HG02973 (cell line): ENCODE results near the gene ABCA5.

Experiments
- ATAC-seq: cut with Tn5 transposase; IDR thresholded peaks from one replicate; pipeline ENCODE4 v1.9.1; 2021; ENCODE audit warnings: moderate library complexity; ENCODE audit not compliant: unreplicated experiment

Gene ABCA5

DNA sequence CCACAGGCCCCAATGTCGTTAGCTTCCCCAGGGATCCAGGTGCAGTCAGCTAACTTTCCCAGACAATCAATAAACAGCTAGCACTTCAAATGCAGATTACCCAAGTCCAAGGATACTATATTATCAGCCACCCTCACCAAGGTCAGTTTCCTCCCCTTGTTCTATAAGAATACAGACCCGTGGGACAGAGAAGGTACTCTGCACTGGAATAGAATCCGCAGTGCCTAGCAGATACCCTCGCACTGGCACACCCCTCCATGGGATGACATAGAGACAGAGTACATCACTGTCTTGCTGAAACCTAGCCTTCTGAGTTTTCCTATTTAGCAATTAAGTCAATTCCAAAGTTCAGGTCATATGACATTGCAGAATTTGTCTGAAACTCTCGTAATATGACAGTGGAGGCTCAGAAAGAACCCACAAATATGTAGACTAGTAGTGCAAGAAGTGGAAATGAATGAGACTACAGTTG lies 58.4 kb downstream of the ABCA5 start:
- no peak for ATAC-seq

DNA sequence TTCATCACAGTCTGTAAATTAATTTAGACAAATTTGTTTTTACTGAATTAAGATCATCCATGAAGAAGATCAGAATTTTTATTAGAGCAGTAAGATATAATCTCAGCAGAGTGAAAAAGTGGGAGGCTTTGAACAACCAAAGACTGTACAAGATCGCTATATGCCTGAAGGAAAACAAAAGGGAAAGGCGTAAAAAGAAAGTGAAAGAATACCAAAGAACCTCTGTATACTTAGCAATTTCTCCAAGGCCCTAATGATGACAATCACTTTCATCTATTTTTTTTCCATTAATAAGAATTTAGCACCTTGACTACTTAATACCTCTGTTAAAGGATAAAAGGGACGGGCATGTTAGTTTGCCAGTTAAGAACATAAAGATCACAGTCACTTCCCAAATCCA lies 59.7 kb downstream of the ABCA5 start:
- ATAC-seq = no peak

DNA sequence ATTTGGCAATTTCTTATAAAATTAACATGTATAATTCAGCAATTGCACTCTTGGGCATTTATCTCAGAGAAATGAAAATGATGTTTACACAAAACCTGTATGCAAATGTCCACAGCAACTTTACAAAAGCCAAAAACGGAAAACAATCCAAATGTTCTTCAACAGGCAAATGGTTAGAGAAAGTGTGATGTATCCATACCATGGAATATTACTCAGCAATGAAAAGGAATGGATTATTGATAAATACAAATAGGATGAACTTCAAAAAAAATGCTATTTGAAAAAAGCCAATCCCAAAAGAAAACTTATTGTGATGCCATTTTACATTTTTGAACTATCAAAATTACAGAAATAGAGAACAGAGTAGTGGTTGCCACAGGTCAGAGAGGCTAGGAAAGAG lies 61.1 kb downstream of the ABCA5 start:
- no peak for ATAC-seq

DNA sequence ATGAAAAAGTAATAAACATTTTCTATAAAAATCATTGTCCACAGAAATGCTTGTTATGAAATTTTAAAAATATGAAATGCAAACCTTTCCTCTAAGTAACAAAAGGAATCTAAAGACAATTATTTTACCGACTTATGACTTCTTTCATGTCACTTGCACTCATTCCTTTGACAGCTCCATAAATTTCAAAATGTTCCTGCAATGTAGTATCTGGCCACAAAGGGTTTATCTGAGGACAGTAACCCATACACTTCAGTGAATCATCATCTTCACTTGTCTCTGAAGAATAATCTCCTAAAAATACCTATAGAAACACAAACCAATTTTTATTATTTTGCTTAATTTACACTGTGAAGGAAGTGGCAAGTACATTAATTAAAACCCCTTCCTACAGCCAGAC lies 72.7 kb downstream of the ABCA5 start:
- ATAC-seq = no peak

DNA sequence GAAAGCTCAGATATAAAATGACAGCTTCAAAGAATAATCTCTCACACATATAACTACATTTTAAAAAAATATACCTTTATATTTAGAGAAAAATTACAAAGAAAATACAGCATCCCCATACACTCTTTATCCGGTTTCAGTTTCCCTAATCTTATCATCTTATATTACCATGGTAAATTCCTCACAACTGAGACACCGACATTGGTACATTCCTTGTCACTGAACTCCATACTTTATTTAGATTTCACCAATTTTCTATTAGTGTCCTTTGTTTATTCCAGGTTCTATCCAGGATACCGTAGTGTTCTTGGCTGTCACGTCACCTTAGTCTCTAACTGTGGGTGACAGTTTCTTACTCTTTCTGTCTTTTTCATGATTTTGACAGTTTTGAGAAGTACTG lies 76.3 kb downstream of the ABCA5 start:
- no peak for ATAC-seq

DNA sequence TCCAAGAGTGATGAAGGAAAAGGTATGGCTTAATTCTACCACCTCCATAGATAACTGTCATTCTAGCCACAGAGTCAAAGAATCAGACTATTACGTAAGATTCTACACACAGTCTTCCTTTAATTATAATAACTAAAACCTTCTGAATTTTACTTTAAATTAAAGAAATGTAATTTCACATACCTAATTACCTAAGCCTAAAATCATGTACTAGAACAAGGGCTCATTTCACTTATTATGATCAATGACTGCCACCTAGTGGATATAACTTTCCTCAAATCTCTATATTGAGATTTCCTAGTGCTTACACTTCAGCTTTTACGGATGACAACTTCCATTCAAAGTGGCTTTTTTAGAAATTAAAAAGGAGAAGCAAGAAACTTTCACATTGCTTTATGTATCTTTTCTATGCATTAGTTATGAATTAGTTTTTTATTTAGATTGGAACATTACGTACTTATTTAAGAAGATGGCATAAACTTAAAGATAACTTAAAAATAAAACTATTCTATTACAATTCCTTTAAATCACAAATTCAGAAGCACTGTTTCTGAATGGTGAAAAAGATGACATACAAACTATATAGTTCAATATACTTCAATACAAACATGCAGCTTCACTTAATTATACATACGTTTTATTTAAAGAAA lies 80.1 kb downstream of the ABCA5 start:
- no peak for ATAC-seq

DNA sequence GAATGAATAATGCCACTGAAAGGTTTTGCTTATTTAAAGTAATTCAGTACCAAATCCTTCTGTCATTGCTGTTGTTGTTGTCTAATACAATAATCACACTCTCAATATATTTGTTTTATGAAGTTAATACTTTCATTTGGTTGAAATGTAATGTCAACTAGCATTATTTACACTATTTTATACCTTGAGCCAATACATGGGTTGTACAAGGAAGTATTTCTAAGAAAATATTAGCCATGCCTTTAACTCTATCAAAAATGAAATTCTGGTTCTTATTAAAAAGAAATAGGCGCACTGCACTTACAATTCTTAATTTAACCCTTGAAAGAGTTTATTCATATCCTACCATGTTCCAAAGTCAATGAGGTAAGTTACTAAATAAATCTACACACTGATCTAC lies 80.7 kb downstream of the ABCA5 start:
- no peak for ATAC-seq

DNA sequence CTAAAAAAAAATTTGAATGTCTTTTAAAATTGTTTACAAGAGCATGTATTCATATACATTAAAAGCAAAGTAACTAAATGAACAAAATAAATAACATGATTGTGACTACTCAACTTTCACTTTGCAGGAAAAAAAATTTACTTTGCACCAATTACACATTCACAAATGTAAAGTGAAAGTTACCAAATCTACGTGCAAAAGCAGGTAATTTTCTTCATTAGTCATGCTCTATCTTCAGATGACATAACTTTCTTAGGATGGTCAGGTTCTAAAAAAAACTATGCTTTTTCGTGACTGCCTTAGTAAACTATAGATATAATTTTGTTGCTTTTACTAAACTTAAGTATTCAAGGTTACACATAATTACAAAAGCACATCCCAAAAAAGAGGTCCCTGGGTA lies 81.3 kb downstream of the ABCA5 start:
- no peak for ATAC-seq

DNA sequence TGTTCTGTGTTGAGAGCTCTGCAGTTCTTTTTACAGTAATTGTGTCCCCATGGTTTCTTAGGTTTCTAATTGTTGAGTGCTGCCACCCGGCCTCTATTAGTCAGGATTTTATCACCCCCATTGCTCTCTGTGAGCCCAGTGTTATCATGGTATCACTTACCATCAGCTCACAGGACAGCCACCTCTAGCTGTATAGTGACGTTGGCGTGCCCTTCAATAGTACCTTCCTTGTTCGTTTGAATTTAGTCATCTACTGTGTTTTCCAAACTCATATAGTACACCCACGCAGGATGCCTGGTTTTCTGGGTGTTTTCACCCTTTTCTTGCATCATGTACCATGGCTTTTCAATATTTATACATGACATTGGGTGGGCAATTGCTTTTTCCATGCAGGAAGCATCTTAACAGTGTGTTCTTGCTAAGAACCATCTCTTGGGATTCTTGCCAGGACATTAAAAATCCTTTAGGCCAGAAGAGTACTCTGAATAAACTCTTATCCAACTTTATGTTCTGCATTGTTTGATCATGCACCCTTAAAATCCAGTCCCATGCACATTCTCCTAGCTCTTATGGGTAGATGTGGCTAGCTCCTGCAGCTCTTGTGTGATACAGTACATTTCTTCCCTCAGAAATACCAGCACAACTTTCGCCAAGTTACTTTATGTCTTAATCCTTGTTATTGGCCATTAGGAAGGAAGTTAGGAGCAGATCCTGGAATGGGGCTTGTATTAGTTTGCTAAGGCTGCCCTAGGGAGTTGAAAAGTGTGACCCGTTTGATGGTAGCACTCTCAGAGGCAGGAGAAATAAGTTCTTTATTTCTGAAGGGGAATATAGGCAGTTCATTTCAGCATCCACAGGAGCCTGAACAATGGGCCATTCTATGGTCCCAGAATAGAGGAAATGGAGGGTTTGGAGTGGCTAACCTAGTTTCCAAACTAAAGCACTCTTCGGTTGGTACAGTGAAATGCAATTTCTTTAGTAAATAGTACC lies 87.0 kb downstream of the ABCA5 start:
- no peak for ATAC-seq

DNA sequence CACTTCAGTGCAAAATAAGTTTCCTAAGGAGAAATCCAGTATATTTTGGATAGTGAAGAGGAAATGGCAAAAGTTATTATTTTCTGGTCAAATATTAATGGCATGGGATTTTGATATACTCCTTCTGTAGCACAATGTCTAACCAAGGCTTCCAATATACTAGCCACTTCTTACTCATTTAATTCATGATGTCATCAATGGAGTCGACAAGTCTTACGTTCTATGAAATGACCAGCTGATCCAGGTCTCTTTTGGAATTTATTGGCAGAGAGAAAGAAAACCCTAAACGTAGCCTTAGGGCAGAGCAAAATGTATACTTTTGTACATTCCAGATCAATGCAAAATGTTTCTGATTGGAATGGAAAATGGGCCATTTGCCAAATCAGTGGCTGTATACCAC lies 90.0 kb downstream of the ABCA5 start:
- no peak for ATAC-seq

DNA sequence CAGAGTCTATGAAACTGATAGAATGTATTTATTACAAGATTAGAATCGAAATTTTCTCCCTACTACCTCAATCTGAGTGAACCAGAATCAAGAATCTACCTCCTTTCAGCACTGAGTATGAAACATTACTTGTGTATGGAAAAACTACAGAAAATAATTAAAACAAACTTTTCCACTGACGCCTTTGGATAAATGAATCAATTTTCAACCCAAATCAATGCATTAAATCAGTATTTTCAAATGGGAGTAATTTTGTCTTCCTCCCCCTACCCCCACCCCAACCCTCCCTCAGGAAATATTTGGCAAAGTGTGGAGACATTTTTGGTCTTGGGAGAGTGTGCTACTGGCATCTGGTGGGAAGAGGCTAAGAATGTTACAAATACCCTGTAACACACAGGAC lies 90.5 kb downstream of the ABCA5 start:
- no peak for ATAC-seq

DNA sequence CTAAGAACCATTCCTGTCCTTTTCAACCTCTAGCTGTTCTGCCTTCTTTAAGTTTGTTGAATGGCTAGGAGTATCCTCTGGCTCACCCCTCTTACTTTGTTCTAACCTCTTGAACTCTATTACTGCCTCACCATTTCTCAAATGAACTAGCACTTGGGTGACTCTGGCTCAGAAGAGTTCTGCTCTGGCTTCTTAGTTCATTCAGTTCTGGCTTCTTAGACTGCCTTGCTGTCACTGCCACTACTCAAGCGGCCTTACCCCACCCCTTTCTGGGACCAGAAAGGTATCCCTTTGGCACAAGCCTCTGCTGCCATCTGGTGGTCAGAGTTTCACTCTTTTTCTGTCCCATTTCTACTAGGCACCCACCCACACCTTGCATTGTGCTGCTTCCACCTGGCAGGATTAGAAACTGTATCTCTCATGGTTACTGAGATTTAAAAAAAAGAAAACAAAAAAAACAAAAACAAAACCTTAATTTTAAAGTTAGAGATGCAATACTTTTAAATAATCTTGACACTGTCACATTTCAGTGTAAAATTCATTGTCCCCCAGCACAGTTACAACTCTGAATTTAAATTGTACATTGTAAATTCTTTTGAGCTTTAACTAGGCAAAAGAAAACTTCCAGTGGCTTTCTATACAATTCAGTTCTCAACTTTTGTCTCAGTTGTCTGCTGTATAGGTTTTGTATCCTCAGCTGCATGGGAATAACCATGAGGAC lies 91.4 kb downstream of the ABCA5 start:
- ATAC-seq = peak; percentile 94

DNA sequence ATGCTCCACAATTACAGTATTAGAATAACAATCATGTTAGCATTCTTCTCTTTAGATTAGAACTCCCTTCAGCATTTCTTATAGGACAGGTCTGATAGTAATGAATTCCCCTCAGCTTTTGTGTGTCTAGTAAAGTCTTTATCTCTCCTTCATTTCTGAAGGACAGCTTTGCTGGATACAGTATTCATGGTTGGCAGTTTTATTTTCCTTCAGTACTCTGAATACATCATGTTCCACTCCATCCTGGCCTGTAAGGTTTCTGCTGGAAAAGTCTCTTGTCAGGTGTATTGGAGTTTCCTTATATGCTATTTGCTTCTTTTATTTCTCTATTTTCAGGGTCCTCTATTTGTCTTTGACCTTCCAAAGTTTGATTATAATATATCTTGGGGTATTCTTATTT lies 94.3 kb downstream of the ABCA5 start:
- ATAC-seq = no peak

DNA sequence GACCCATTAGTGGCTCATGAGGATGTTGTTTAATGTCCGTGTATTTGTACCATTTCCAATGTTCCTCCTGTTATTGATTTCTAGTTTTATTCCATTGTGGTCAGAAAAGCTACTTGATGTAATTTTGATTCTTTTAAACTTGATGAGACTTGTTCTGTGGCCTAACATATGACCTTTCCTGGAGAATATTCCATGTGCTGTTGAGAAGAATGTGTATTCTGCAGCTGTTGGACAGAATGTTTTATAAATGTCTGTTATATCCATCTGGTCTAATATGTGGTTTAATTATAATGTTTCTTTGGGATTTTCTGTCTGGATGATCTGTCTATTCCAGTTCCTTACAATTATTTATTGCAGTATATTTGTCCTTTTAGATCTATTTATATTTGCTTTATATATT lies 95.4 kb downstream of the ABCA5 start:
- ATAC-seq = no peak

DNA sequence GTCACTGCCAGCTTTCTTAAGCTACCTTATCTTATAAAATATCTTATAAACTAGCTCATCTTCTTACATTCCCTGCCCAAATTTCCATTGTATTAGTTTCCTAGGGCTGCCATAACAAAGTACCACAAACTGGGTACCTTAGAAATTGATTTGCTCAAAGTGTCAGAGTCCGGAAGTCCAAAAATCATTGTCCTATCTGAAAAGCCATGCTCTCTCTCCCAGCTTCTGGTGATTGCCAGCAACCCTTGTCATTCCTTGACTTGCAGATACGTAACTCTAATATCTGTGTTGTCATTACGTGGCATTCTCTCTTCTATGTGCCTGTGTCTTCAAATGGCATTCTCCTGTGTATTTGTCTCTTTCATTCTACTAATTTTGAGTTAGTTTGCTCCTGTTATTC lies 96.0 kb downstream of the ABCA5 start:
- ATAC-seq = no peak

DNA sequence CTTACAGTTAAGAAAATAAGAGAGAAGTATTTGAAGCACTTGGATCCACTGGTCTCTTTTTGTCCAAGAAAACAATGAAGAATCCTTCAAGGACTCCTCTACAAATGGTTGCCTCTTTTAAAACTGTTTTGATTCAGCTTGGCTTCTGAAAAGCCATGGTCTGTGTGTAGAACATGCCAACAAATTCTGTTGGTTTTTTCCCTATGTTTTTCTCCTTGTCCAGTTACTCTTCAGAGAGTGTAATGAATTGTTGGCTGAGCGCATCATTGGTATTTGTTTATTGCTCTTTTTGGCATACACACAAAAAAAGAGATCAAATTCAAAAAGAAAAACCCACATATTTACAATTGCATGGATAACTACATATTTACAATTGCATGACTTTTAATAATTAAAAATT lies 98.4 kb downstream of the ABCA5 start, which contains the start of gene ABCA10:
ABCA10 (minus strand) TSS at position 249 of the 400 bp plus-strand sequence. CDS start 3,466 bp downstream, outside the sequence.
- ATAC-seq = no peak

DNA sequence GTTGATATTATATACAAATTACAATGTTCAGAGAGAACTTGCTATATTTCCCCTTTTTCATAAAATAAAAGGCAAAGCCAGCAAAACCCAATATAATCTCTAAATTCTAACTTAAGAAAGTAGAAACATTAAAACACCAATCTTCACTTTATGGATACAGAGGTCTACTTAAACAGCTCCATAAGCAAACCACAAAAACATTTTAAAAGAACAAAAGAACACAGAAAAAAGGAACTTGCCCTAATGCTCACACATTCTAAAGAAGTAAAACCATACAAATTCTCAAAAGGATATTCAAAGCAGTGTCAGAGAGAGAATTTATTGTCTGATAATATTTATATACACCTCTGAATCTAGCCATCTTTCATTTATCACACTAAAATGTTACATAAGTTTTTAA lies 98.9 kb downstream of the ABCA5 start:
- no peak for ATAC-seq

DNA sequence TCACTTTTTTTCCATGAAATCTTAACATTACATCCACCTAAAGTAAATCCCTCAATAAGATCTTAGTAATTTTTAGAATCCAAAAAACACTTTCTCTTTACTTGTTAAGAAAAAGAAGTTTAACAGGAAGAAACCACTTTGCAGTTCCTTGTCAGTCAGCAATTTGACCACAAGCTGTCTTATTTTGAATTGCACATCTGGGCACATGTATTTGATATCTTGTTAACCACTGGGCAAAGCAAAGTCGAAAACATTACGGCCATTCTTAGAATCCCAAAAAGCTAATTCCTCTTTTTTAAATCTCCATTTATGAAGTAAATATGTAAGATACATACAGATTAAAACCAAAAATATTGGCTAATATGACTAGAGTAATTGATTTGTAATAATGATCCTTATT lies 99.4 kb downstream of the ABCA5 start:
- no peak for ATAC-seq

DNA sequence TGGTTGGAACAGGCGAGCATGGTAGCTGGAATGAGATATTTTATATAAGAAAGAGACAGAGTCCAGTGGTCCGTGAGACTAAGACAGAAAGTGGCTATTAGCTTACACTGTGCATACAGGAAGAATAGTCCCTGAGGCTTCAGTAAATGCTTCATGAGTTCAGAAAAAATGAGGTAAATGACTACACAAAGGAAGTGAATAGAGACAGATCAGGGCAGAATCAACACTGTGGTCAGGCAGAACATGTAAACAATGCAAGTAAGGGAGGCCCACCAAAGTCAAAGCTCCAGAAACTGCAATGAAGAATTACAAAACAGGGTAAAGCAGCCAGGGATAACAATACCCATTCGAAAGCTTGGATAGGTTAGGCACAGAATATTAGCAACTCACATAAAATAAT lies 103.1 kb downstream of the ABCA5 start:
- ATAC-seq = peak; percentile 100

DNA sequence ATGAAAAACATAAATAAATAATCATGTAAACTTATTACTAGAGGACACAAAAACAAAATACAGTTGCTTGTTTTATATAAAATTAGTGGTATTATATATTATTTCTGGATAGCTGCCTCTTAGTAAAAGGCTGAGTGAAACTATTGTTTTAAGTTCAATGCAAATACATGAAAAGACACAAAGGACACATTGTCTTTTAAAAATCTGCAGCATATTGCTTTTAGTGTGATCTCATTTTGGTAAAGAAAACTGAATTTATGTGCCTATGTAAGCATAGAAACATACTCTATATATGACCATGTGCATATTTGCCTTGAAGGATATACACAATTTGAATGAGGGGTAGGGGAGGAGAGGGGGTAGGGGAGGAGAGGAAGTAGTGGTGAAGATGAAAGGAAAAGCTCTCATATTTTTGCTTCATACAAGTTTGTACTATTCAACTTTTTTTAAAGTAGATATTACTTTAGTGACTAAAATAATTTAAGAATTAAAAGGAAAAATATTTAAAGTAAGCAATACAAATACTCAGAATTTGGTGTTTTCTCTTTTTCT lies 104.2 kb downstream of the ABCA5 start:
- ATAC-seq = no peak

DNA sequence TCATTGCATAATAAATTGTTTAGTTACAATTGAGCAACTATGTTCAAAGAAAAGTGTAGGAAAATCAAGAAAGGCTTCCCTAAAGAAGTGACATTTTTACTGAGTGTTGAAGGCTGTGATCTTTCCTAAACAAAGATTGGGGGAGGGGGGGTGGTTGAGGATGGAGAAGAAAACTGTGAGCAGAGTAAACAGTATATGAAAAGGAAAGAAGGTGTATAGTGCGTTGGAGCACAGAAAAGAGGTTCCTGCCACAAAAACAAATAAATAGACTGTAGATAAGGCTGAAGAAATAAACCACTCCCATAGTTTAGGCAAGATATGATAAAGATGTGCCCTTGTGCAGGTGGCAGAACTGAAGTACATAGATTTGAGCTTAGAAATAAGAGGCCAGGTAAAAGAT lies 106.8 kb downstream of the ABCA5 start:
- no peak for ATAC-seq
